GM18873 (cell line): Measurements from ENCODE around the gene JUND.

ENCODE experiments used
- ATAC-seq: cut with Tn5 transposase; IDR thresholded peaks from one replicate; pipeline ENCODE4 v1.9.1; 2021; ENCODE audit warnings: mild to moderate bottlenecking, moderate library complexity, moderate number of reproducible peaks; ENCODE audit not compliant: unreplicated experiment, low FRiP score

The JUND gene

GRCh38 chr19:18309525-18310064 is 28.2 kb upstream of the JUND start:
- no peak for ATAC-seq

GRCh38 chr19:18308948-18309325 is 27.5 kb upstream of the JUND start:
- no peak for ATAC-seq

- no peak for ATAC-seq
Observed at GRCh38 chr19:18308051-18308947, 26.9 kb upstream of the JUND start.

- no peak for ATAC-seq
Observed at GRCh38 chr19:18307271-18307681, 25.9 kb upstream of the JUND start.

GRCh38 chr19:18306888-18307260 is 25.5 kb upstream of the JUND start:
- ATAC-seq = no peak

GRCh38 chr19:18306209-18306887 is 24.9 kb upstream of the JUND start:
- ATAC-seq = no peak

- no peak for ATAC-seq
Observed at GRCh38 chr19:18304458-18305310, 23.3 kb upstream of the JUND start.

- ATAC-seq = no peak
Observed at GRCh38 chr19:18304208-18304457, 22.7 kb upstream of the JUND start.

- no peak for ATAC-seq
Observed at GRCh38 chr19:18301718-18302111, 20.3 kb upstream of the JUND start.

GRCh38 chr19:18300930-18301717 is 19.7 kb upstream of the JUND start:
- no peak for ATAC-seq

GRCh38 chr19:18299654-18300053 is 18.2 kb upstream of the JUND start:
- ATAC-seq = no peak

- ATAC-seq = no peak
Observed at GRCh38 chr19:18298601-18299000, 17.2 kb upstream of the JUND start.

- ATAC-seq = no peak
Observed at GRCh38 chr19:18297308-18297707, 15.9 kb upstream of the JUND start.

GRCh38 chr19:18295034-18295451 is 13.6 kb upstream of the JUND start:
- no peak for ATAC-seq

- ATAC-seq = no peak
Observed at GRCh38 chr19:18294467-18294864, 13.0 kb upstream of the JUND start.

GRCh38 chr19:18293642-18294466 is 12.4 kb upstream of the JUND start:
- ATAC-seq = no peak

- no peak for ATAC-seq
Observed at GRCh38 chr19:18292810-18293641, 11.6 kb upstream of the JUND start.

GRCh38 chr19:18292462-18292809 is 11.0 kb upstream of the JUND start:
- ATAC-seq = no peak
